OCI-LY7 (cell line): Measurements from ENCODE around the gene UBN1.

Experiments
- EZH2phosphoT487 ChIP-seq: fragments of 200-600 bp; sonication (generic); IDR thresholded peaks from 2 replicates; pipeline ENCODE4 v1.6.1; 2018; ENCODE audit warnings: low read depth, borderline replicate concordance, mild to moderate bottlenecking, mixed run types, antibody characterized with exemption, low read length, moderate library complexity, mixed read lengths
- TF ChIP-seq, protein P1 (sequence below): fragments of 200-600 bp; sonication (generic); conservative IDR thresholded peaks from 2 replicates; pipeline ENCODE4 v1.5.1; 2014; ENCODE audit warnings: mild to moderate bottlenecking, antibody characterized with exemption, low read length, moderate library complexity, mixed read lengths

DNA sequence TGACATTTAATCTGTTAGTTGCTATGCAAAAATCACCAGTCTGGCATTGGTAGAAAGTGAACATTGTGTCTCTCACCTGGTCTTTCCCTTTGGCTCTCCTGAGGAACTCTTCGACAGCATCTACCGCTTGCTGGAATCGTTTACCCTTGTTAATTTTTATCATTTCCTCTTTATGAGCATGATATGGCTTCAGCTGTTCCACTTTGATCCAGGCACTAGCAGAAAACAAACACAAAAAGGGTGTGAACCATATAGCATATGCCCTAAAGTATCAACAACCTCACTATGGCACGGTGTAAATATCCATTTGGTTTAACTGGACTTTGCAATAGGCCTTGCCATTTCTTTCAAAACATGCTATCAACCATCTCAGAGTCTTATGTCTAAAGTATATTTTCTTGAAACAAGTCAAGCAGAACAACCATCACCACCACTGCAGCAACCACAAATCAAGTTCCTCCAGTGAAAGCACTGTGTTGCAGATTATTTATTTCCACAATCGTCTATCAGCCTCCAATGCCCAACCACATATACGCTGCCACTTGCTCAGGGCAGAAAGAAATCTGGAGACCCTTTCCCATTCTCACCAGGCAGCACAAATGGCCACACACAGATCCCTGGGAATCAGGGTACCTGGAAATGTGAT is 14.5 kb upstream of the UBN1 start:
- TF ChIP-seq, protein P1, sequence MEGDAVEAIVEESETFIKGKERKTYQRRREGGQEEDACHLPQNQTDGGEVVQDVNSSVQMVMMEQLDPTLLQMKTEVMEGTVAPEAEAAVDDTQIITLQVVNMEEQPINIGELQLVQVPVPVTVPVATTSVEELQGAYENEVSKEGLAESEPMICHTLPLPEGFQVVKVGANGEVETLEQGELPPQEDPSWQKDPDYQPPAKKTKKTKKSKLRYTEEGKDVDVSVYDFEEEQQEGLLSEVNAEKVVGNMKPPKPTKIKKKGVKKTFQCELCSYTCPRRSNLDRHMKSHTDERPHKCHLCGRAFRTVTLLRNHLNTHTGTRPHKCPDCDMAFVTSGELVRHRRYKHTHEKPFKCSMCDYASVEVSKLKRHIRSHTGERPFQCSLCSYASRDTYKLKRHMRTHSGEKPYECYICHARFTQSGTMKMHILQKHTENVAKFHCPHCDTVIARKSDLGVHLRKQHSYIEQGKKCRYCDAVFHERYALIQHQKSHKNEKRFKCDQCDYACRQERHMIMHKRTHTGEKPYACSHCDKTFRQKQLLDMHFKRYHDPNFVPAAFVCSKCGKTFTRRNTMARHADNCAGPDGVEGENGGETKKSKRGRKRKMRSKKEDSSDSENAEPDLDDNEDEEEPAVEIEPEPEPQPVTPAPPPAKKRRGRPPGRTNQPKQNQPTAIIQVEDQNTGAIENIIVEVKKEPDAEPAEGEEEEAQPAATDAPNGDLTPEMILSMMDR: no peak
- no peak for TF ChIP-seq EZH2phosphoT487
